ENCODE results near the gene RRAGC.

RRAGC gene

GRCh38 chr1:38803647-38804046 is 55.9 kb downstream of the RRAGC start:
- no peaks in the 10 kb centered on the region for H3K36me3 ChIP-seq (ENCODE audit: control insufficient read depth, insufficient read depth, low read length)
- no peak overlapping the region for H3K27ac ChIP-seq (ENCODE audit: low read length)
- H3K4me1 ChIP-seq (ENCODE audit: control insufficient read depth, insufficient read depth, low read length) = peaks cover 2% of the 10 kb centered on the region; the same call in 1 of the 2 replicates
- peaks cover 10% of the 10 kb centered on the region; the same call in 1 of the 2 replicates for H3K27me3 ChIP-seq (ENCODE audit: control insufficient read depth, insufficient read depth, low read length)
- no peaks in the 10 kb centered on the region for H3K9me3 ChIP-seq (ENCODE audit: control insufficient read depth, insufficient read depth, low read length)
- H3K4me3 ChIP-seq (ENCODE audit: low read length) = peak overlapping the region; percentile 33; the same call in 1 of the 2 replicates
- DNase-seq (ENCODE audit: low read depth, low spot score) = no peak
- WGBS (ENCODE audit: insufficient coverage, insufficient read length) = no CpG with 5 or more reads among the region's 8 CpGs

GRCh38 chr1:38800720-38801671 is 58.6 kb downstream of the RRAGC start:
- no CpG with 5 or more reads among the region's 16 CpGs for WGBS (ENCODE audit: insufficient coverage, insufficient read length)
- no peaks in the 10 kb centered on the region for H3K36me3 ChIP-seq (ENCODE audit: control insufficient read depth, insufficient read depth, low read length)
- no peak overlapping the region for H3K4me3 ChIP-seq (ENCODE audit: low read length)
- peaks cover 2% of the 10 kb centered on the region; the same call in 1 of the 2 replicates for H3K4me1 ChIP-seq (ENCODE audit: control insufficient read depth, insufficient read depth, low read length)
- no peaks in the 10 kb centered on the region for H3K9me3 ChIP-seq (ENCODE audit: control insufficient read depth, insufficient read depth, low read length)
- no peak overlapping the region for H3K27ac ChIP-seq (ENCODE audit: low read length)
- peaks cover 10% of the 10 kb centered on the region; the same call in 1 of the 2 replicates for H3K27me3 ChIP-seq (ENCODE audit: control insufficient read depth, insufficient read depth, low read length)
- no peak for DNase-seq (ENCODE audit: low read depth, low spot score)

- Histone ChIP-seq H3K4me3 (ENCODE audit: low read length) (no peak overlapping the region), H3K27me3 (ENCODE audit: control insufficient read depth, insufficient read depth, low read length) (no peaks in the 10 kb centered on the region), H3K36me3 (ENCODE audit: control insufficient read depth, insufficient read depth, low read length) (no peaks in the 10 kb centered on the region), H3K9me3 (ENCODE audit: control insufficient read depth, insufficient read depth, low read length) (no peaks in the 10 kb centered on the region), H3K27ac (ENCODE audit: low read length) (no peak overlapping the region), H3K4me1 (ENCODE audit: control insufficient read depth, insufficient read depth, low read length) (no peaks in the 10 kb centered on the region; the same call in 1 of the 2 replicates)
- DNase-seq (ENCODE audit: low read depth, low spot score) = no peak
These were observed 66.3 kb downstream of the RRAGC start for GRCh38 chr1:38793299-38793698.

GRCh38 chr1:38791892-38792291 is 67.7 kb downstream of the RRAGC start:
- DNase-seq (ENCODE audit: low read depth, low spot score) = no peak
- Histone ChIP-seq H3K27me3 (ENCODE audit: control insufficient read depth, insufficient read depth, low read length) (no peaks in the 10 kb centered on the region), H3K36me3 (ENCODE audit: control insufficient read depth, insufficient read depth, low read length) (no peaks in the 10 kb centered on the region), H3K4me3 (ENCODE audit: low read length) (no peak overlapping the region), H3K4me1 (ENCODE audit: control insufficient read depth, insufficient read depth, low read length) (no peaks in the 10 kb centered on the region; the same call in 1 of the 2 replicates), H3K9me3 (ENCODE audit: control insufficient read depth, insufficient read depth, low read length) (no peaks in the 10 kb centered on the region), H3K27ac (ENCODE audit: low read length) (no peak overlapping the region)
- no CpG with 5 or more reads among the region's 1 CpG for WGBS (ENCODE audit: insufficient coverage, insufficient read length)

- H3K4me1 ChIP-seq (ENCODE audit: control insufficient read depth, insufficient read depth, low read length) = no peaks in the 10 kb centered on the region; the same call in 1 of the 2 replicates
- no peak overlapping the region for H3K4me3 ChIP-seq (ENCODE audit: low read length)
- no peaks in the 10 kb centered on the region for H3K36me3 ChIP-seq (ENCODE audit: control insufficient read depth, insufficient read depth, low read length)
- no peaks in the 10 kb centered on the region for H3K27me3 ChIP-seq (ENCODE audit: control insufficient read depth, insufficient read depth, low read length)
- no peaks in the 10 kb centered on the region for H3K9me3 ChIP-seq (ENCODE audit: control insufficient read depth, insufficient read depth, low read length)
- no peak for DNase-seq (ENCODE audit: low read depth, low spot score)
- H3K27ac ChIP-seq (ENCODE audit: low read length) = no peak overlapping the region
These were observed 68.4 kb downstream of the RRAGC start for GRCh38 chr1:38791164-38791515.

- no peaks in the 10 kb centered on the region; the same call in 1 of the 2 replicates for H3K4me1 ChIP-seq (ENCODE audit: control insufficient read depth, insufficient read depth, low read length)
- WGBS (ENCODE audit: insufficient coverage, insufficient read length) = no CpG with 5 or more reads among the region's 6 CpGs
- no peaks in the 10 kb centered on the region for H3K27me3 ChIP-seq (ENCODE audit: control insufficient read depth, insufficient read depth, low read length)
- no peaks in the 10 kb centered on the region for H3K36me3 ChIP-seq (ENCODE audit: control insufficient read depth, insufficient read depth, low read length)
- H3K27ac ChIP-seq (ENCODE audit: low read length) = no peak overlapping the region
- H3K9me3 ChIP-seq (ENCODE audit: control insufficient read depth, insufficient read depth, low read length) = no peaks in the 10 kb centered on the region
- H3K4me3 ChIP-seq (ENCODE audit: low read length) = no peak overlapping the region
- no peak for DNase-seq (ENCODE audit: low read depth, low spot score)
These were observed 69.0 kb downstream of the RRAGC start for GRCh38 chr1:38790422-38791163.

GRCh38 chr1:38789498-38790169 is 69.9 kb downstream of the RRAGC start:
- H3K4me3 ChIP-seq (ENCODE audit: low read length) = no peak overlapping the region
- no CpG with 5 or more reads among the region's 5 CpGs for WGBS (ENCODE audit: insufficient coverage, insufficient read length)
- no peak for DNase-seq (ENCODE audit: low read depth, low spot score)
- no peaks in the 10 kb centered on the region for H3K36me3 ChIP-seq (ENCODE audit: control insufficient read depth, insufficient read depth, low read length)
- no peaks in the 10 kb centered on the region for H3K27me3 ChIP-seq (ENCODE audit: control insufficient read depth, insufficient read depth, low read length)
- no peaks in the 10 kb centered on the region for H3K9me3 ChIP-seq (ENCODE audit: control insufficient read depth, insufficient read depth, low read length)
- no peak overlapping the region for H3K27ac ChIP-seq (ENCODE audit: low read length)
- no peaks in the 10 kb centered on the region; the same call in 1 of the 2 replicates for H3K4me1 ChIP-seq (ENCODE audit: control insufficient read depth, insufficient read depth, low read length)

GRCh38 chr1:38788341-38789336 is 70.9 kb downstream of the RRAGC start:
- no CpG with 5 or more reads among the region's 15 CpGs for WGBS (ENCODE audit: insufficient coverage, insufficient read length)
- H3K27ac ChIP-seq (ENCODE audit: low read length) = no peak overlapping the region
- no peaks in the 10 kb centered on the region; the same call in none of the 2 replicates for H3K4me1 ChIP-seq (ENCODE audit: control insufficient read depth, insufficient read depth, low read length)
- no peaks in the 10 kb centered on the region for H3K27me3 ChIP-seq (ENCODE audit: control insufficient read depth, insufficient read depth, low read length)
- no peaks in the 10 kb centered on the region for H3K9me3 ChIP-seq (ENCODE audit: control insufficient read depth, insufficient read depth, low read length)
- no peak for DNase-seq (ENCODE audit: low read depth, low spot score)
- H3K4me3 ChIP-seq (ENCODE audit: low read length) = no peak overlapping the region
- no peaks in the 10 kb centered on the region for H3K36me3 ChIP-seq (ENCODE audit: control insufficient read depth, insufficient read depth, low read length)
